ENCODE measurements around the gene TNK2.
"Not testable (repeated sequence)": the region's sequence is repeated elsewhere in the genome, so short reads cannot be mapped to it uniquely, and the experiment has no call there.

The TNK2 gene

GRCh38 chr3:195872800-195873199 lies 35.6 kb downstream of the TNK2 start:
- Histone ChIP-seq H2BK12ac (ENCODE audit: low read length in 2 of 2) (no peak overlapping the region), H2BK120ac (ENCODE audit: low read depth, low read length) (no peak overlapping the region)
- 96% methylated on average over 16 of the region's 16 CpGs for WGBS

GRCh38 chr3:195872097-195872496 lies 36.3 kb downstream of the TNK2 start:
- 97% methylated on average over 21 of the region's 28 CpGs for WGBS

More at GRCh38 chr3:195872800-195873199, 35.6 kb downstream of the TNK2 start:
- Histone ChIP-seq H2BK5ac (ENCODE audit: low read depth, low read length, poor library complexity, severe bottlenecking) (no peak overlapping the region), H2AK5ac (ENCODE audit: low read length, severe bottlenecking) (no peak overlapping the region), H3K9ac (ENCODE audit: low read length) (no peak overlapping the region), H2AFZ (ENCODE audit: low read depth, low read length) (no peak overlapping the region), H3K4me1 (ENCODE audit: control insufficient read depth, insufficient read depth, low read depth, low read length) (peaks cover 16% of the 10 kb centered on the region), H4K91ac (ENCODE audit: low read length) (no peak overlapping the region), H3K14ac (ENCODE audit: low read length in 2 of 2) (no peak overlapping the region), H3K4ac (ENCODE audit: low read depth in 1 of 2, low read length in 2 of 2) (no peak overlapping the region), H3K9me3 (ENCODE audit: control insufficient read depth, low read length) (no peaks in the 10 kb centered on the region), H3K79me1 (replicated peaks; ENCODE audit: low read length, poor library complexity, severe bottlenecking) (peaks cover 8% of the 10 kb centered on the region), H2BK15ac (ENCODE audit: low read depth, poor library complexity, severe bottlenecking) (no peak overlapping the region), H3K27ac (ENCODE audit: low read length, poor library complexity, severe bottlenecking) (no peak overlapping the region), H4K8ac (ENCODE audit: low read length) (no peak overlapping the region), H3K36me3 (ENCODE audit: control insufficient read depth in 1 of 2, insufficient read depth in 2 of 2, low read depth in 1 of 2, low read length in 2 of 2) (peaks cover 13 to 83% of the 10 kb centered on the region in 2 experiments), H3K4me2 (ENCODE audit: low read length, poor library complexity, severe bottlenecking) (no peak overlapping the region), H3K18ac (ENCODE audit: low read depth in 1 of 2, low read length in 2 of 2) (no peak overlapping the region), H3K27me3 (ENCODE audit: control insufficient read depth in 1 of 2, insufficient read depth in 1 of 2, low read length in 2 of 2) (no peaks in the 10 kb centered on the region), H3K4me3 (ENCODE audit: insufficient read depth in 1 of 2, low read depth in 1 of 2, low read length in 2 of 2) (no peak overlapping the region), H3K23ac (ENCODE audit: low read length in 2 of 2) (no peak overlapping the region)
- DNase-seq: no peak

GRCh38 chr3:195871686-195872085 lies 36.7 kb downstream of the TNK2 start:
- H3K4me3 ChIP-seq (ENCODE audit: insufficient read depth in 1 of 2, low read depth in 1 of 2, low read length in 2 of 2); H3K27me3 ChIP-seq (ENCODE audit: control insufficient read depth in 1 of 2, insufficient read depth in 1 of 2, low read length in 2 of 2); H2BK120ac ChIP-seq (ENCODE audit: low read depth, low read length); H3K9me3 ChIP-seq (ENCODE audit: control insufficient read depth, low read length); H3K14ac ChIP-seq (ENCODE audit: low read length in 2 of 2); H3K4ac ChIP-seq (ENCODE audit: low read depth in 1 of 2, low read length in 2 of 2); H3K27ac ChIP-seq (ENCODE audit: low read length, poor library complexity, severe bottlenecking); H2AFZ ChIP-seq (ENCODE audit: low read depth, low read length); H4K8ac ChIP-seq (ENCODE audit: low read length); H3K79me1 ChIP-seq (replicated peaks; ENCODE audit: low read length, poor library complexity, severe bottlenecking); H3K23ac ChIP-seq (ENCODE audit: low read length in 2 of 2); H3K9ac ChIP-seq (ENCODE audit: low read length); H2BK5ac ChIP-seq (ENCODE audit: low read depth, low read length, poor library complexity, severe bottlenecking); H3K18ac ChIP-seq (ENCODE audit: low read depth in 1 of 2, low read length in 2 of 2); H4K91ac ChIP-seq (ENCODE audit: low read length); H2AK5ac ChIP-seq (ENCODE audit: low read length, severe bottlenecking); H2BK12ac ChIP-seq (ENCODE audit: low read length in 2 of 2); DNase-seq; H3K4me2 ChIP-seq (ENCODE audit: low read length, poor library complexity, severe bottlenecking); H2BK15ac ChIP-seq (ENCODE audit: low read depth, poor library complexity, severe bottlenecking): not testable (repeated sequence)
- H3K4me1 ChIP-seq (ENCODE audit: control insufficient read depth, insufficient read depth, low read depth, low read length): peaks cover 16% of the 10 kb centered on the region
- WGBS: 97% methylated on average over 3 of the region's 3 CpGs
- H3K36me3 ChIP-seq (ENCODE audit: control insufficient read depth in 1 of 2, insufficient read depth in 2 of 2, low read depth in 1 of 2, low read length in 2 of 2): peaks cover 4 to 83% of the 10 kb centered on the region in 2 experiments

More at GRCh38 chr3:195872097-195872496, 36.3 kb downstream of the TNK2 start:
- peaks cover 6 to 83% of the 10 kb centered on the region in 2 experiments for H3K36me3 ChIP-seq (ENCODE audit: control insufficient read depth in 1 of 2, insufficient read depth in 2 of 2, low read depth in 1 of 2, low read length in 2 of 2)
- H3K23ac ChIP-seq (ENCODE audit: low read length in 2 of 2): no peak overlapping the region
- no peak overlapping the region for H3K27ac ChIP-seq (ENCODE audit: low read length, poor library complexity, severe bottlenecking)
- H3K4me1 ChIP-seq (ENCODE audit: control insufficient read depth, insufficient read depth, low read depth, low read length): peaks cover 16% of the 10 kb centered on the region
- H3K79me1 ChIP-seq (replicated peaks; ENCODE audit: low read length, poor library complexity, severe bottlenecking): peaks cover 8% of the 10 kb centered on the region
- H2BK12ac ChIP-seq (ENCODE audit: low read length in 2 of 2): no peak overlapping the region
- H4K91ac ChIP-seq (ENCODE audit: low read length): no peak overlapping the region
- no peak overlapping the region for H2BK120ac ChIP-seq (ENCODE audit: low read depth, low read length)
- H2AFZ ChIP-seq (ENCODE audit: low read depth, low read length): no peak overlapping the region
- no peaks in the 10 kb centered on the region for H3K27me3 ChIP-seq (ENCODE audit: control insufficient read depth in 1 of 2, insufficient read depth in 1 of 2, low read length in 2 of 2)
- no peak overlapping the region for H2AK5ac ChIP-seq (ENCODE audit: low read length, severe bottlenecking)
- no peak overlapping the region for H3K4me2 ChIP-seq (ENCODE audit: low read length, poor library complexity, severe bottlenecking)
- H2BK15ac ChIP-seq (ENCODE audit: low read depth, poor library complexity, severe bottlenecking): no peak overlapping the region
- H3K9ac ChIP-seq (ENCODE audit: low read length): no peak overlapping the region
- no peaks in the 10 kb centered on the region for H3K9me3 ChIP-seq (ENCODE audit: control insufficient read depth, low read length)
- H3K4ac ChIP-seq (ENCODE audit: low read depth in 1 of 2, low read length in 2 of 2): no peak overlapping the region
- H3K18ac ChIP-seq (ENCODE audit: low read depth in 1 of 2, low read length in 2 of 2): no peak overlapping the region
- H3K4me3 ChIP-seq (ENCODE audit: insufficient read depth in 1 of 2, low read depth in 1 of 2, low read length in 2 of 2): no peak overlapping the region
- no peak overlapping the region for H4K8ac ChIP-seq (ENCODE audit: low read length)
- DNase-seq: no peak
- no peak overlapping the region for H2BK5ac ChIP-seq (ENCODE audit: low read depth, low read length, poor library complexity, severe bottlenecking)
- H3K14ac ChIP-seq (ENCODE audit: low read length in 2 of 2): no peak overlapping the region

GRCh38 chr3:195870937-195871336 lies 37.4 kb downstream of the TNK2 start:
- H3K23ac ChIP-seq (ENCODE audit: low read length in 2 of 2): no peak overlapping the region
- no peak overlapping the region for H3K4me2 ChIP-seq (ENCODE audit: low read length, poor library complexity, severe bottlenecking)
- H4K8ac ChIP-seq (ENCODE audit: low read length): no peak overlapping the region
- H2BK15ac ChIP-seq (ENCODE audit: low read depth, poor library complexity, severe bottlenecking): no peak overlapping the region
- H3K27ac ChIP-seq (ENCODE audit: low read length, poor library complexity, severe bottlenecking): no peak overlapping the region
- H2AFZ ChIP-seq (ENCODE audit: low read depth, low read length): no peak overlapping the region
- H4K91ac ChIP-seq (ENCODE audit: low read length): peak overlapping the region; percentile 8
- H2AK5ac ChIP-seq (ENCODE audit: low read length, severe bottlenecking): no peak overlapping the region
- H2BK120ac ChIP-seq (ENCODE audit: low read depth, low read length): no peak overlapping the region
- H3K4me1 ChIP-seq (ENCODE audit: control insufficient read depth, insufficient read depth, low read depth, low read length): peaks cover 16% of the 10 kb centered on the region
- no peak overlapping the region for H3K4me3 ChIP-seq (ENCODE audit: insufficient read depth in 1 of 2, low read depth in 1 of 2, low read length in 2 of 2)
- peaks cover 8% of the 10 kb centered on the region for H3K79me1 ChIP-seq (replicated peaks; ENCODE audit: low read length, poor library complexity, severe bottlenecking)
- no peak overlapping the region for H2BK12ac ChIP-seq (ENCODE audit: low read length in 2 of 2)
- no peak overlapping the region for H3K18ac ChIP-seq (ENCODE audit: low read depth in 1 of 2, low read length in 2 of 2)
- peaks cover 6 to 78% of the 10 kb centered on the region in 2 experiments for H3K36me3 ChIP-seq (ENCODE audit: control insufficient read depth in 1 of 2, insufficient read depth in 2 of 2, low read depth in 1 of 2, low read length in 2 of 2)
- no peaks in the 10 kb centered on the region for H3K27me3 ChIP-seq (ENCODE audit: control insufficient read depth in 1 of 2, insufficient read depth in 1 of 2, low read length in 2 of 2)
- H3K14ac ChIP-seq (ENCODE audit: low read length in 2 of 2): no peak overlapping the region
- 98% methylated on average over 12 of the region's 12 CpGs for WGBS
- DNase-seq: no peak
- H2BK5ac ChIP-seq (ENCODE audit: low read depth, low read length, poor library complexity, severe bottlenecking): no peak overlapping the region
- H3K9ac ChIP-seq (ENCODE audit: low read length): no peak overlapping the region
- H3K4ac ChIP-seq (ENCODE audit: low read depth in 1 of 2, low read length in 2 of 2): no peak overlapping the region
- no peaks in the 10 kb centered on the region for H3K9me3 ChIP-seq (ENCODE audit: control insufficient read depth, low read length)
